Fibroblast of lung (primary cell): ENCODE results near the gene ELOVL3. TPM values are rescaled to one million over a fixed set of nuclear protein-coding genes. Genes with fewer than 3 reads are reported as not detected.
"Not testable (repeated sequence)": the region's sequence is repeated elsewhere in the genome, so short reads cannot be mapped to it uniquely, and the experiment has no call there.

ENCODE experiments used
- DNase-seq, 2 donors: peaks; one replicate each; pipeline versions ENCODE4 v3.0.0 to v3.0.0-alpha.2; 2010; ENCODE audit warnings: low read depth in 2 of 2
- H2AFZ ChIP-seq: 2 replicates; pipeline ENCODE4 v1.5.1; 2012; ENCODE audit warnings: low read length, control low read depth, inconsistent platforms
- H3K27ac ChIP-seq: 2 replicates; pipeline ENCODE4 v1.5.1; 2011; ENCODE audit warnings: low read length, control low read depth; ENCODE audit not compliant: insufficient read depth
- H3K27me3 ChIP-seq: 2 replicates; pipeline ENCODE4 v1.5.1; 2011; ENCODE audit warnings: mild to moderate bottlenecking, low read length; ENCODE audit not compliant: control insufficient read depth, insufficient read depth
- H3K36me3 ChIP-seq: 2 replicates; pipeline ENCODE4 v1.5.1; 2011; ENCODE audit warnings: low read length; ENCODE audit not compliant: control insufficient read depth, insufficient read depth
- H3K4me1 ChIP-seq: 2 replicates; pipeline ENCODE4 v1.5.1; 2011; ENCODE audit warnings: low read length; ENCODE audit not compliant: control insufficient read depth, insufficient read depth; ENCODE audit errors: extremely low read depth
- H3K4me2 ChIP-seq: 2 replicates; pipeline ENCODE4 v1.5.1; 2011; ENCODE audit warnings: low read length, control low read depth; ENCODE audit not compliant: insufficient read depth; ENCODE audit errors: extremely low read depth
- H3K4me3 ChIP-seq, 4 experiments: fragments of 200-600 bp in 1 of 4; sonication (generic) in 1 of 4; replicated peaks in 1 of 4; 2 replicates each; pipeline ENCODE4 v1.5.1; 2011 to 2016; ENCODE audit warnings: low read length in 4 of 4, low read depth in 3 of 4, mild to moderate bottlenecking in 3 of 4, control low read depth in 2 of 4, inconsistent platforms in 1 of 4, mixed read lengths in 1 of 4; ENCODE audit not compliant: insufficient read depth in 1 of 4; ENCODE audit errors: control extremely low read depth in 1 of 4
- H3K79me2 ChIP-seq: 2 replicates; pipeline ENCODE4 v1.5.1; 2012; ENCODE audit warnings: mild to moderate bottlenecking, low read length, inconsistent platforms; ENCODE audit not compliant: control insufficient read depth, insufficient read depth
- H3K9ac ChIP-seq: 2 replicates; pipeline ENCODE4 v1.5.1; 2011; ENCODE audit warnings: mild to moderate bottlenecking, low read length, control low read depth; ENCODE audit not compliant: insufficient read depth
- H3K9me3 ChIP-seq: 2 replicates; pipeline ENCODE4 v1.5.1; 2012; ENCODE audit warnings: low read depth, low read length; ENCODE audit not compliant: control insufficient read depth, insufficient read depth
- H4K20me1 ChIP-seq: 2 replicates; pipeline ENCODE4 v1.5.1; 2011; ENCODE audit warnings: low read length; ENCODE audit not compliant: control insufficient read depth, insufficient read depth; ENCODE audit errors: extremely low read depth
- EZH2 ChIP-seq: IDR thresholded peaks from 2 replicates; pipeline ENCODE4 v1.5.1; 2012; ENCODE audit warnings: low read length, control low read depth, mild to moderate bottlenecking; ENCODE audit errors: missing control alignments
- polyA plus RNA-seq, 2 donors: library from polyadenylated mRNA; depleted of rRNA in 1 of 2; stranded (reverse) in 1 of 2; unstranded in 1 of 2; fragments of >200 nt; gene quantifications; 2 replicates each; pipeline ENCODE4 v1.2.1, GENCODE V29; 2011 to 2012; ENCODE audit warnings: missing spikeins in 1 of 2
- total RNA-seq: library from RNA; depleted of rRNA; stranded (reverse); fragments of >200 nt; gene quantifications from 2 replicates; pipeline ENCODE4 v1.2.1, GENCODE V29; 2014
- TF ChIP-seq, protein P1 (sequence below), 2 donors: IDR thresholded peaks in 1 of 2; conservative IDR thresholded peaks in 1 of 2; 1 replicate in 1 of 2; 2 replicates in 1 of 2; pipeline ENCODE4 v1.5.1; 2011 to 2012; ENCODE audit warnings: low read length in 2 of 2, control low read depth in 1 of 2, inconsistent platforms in 1 of 2, low read depth in 1 of 2, mild to moderate bottlenecking in 1 of 2

The ELOVL3 gene
- total and polyA plus RNA-seq, 2 donors (not counting 1 experiment from before 2014, with no cell fraction given) = 0.27 to 0.66 TPM

DNA sequence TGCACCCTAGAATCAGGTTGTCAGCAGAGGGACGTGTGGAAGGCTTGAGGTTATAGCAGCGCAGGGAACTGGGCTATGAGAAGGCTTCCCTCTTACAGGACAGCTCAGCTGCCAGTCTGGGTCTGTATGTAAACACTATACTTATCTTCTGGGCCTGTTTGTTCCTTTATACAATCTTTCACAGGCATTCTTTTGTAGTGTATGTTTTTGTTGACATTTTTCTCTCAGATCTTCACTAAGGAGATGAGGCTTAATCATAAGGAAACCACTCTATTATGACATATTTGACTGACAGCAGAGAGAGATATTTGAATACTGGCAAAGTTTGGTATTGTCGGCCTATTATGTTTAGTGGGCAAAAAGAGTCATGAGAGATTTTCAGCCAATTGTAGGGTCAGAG, 20.2 kb downstream of the ELOVL3 start:
- H3K4me3 ChIP-seq = peak overlapping the region; percentile 75 to 99 (median 96)
- peaks cover 56% of the 10 kb centered on the region for H3K79me2 ChIP-seq
- no peak overlapping the region for H3K9ac ChIP-seq
- no peaks in the 10 kb centered on the region for H3K27me3 ChIP-seq
- H3K9me3 ChIP-seq = no peaks in the 10 kb centered on the region
- no peak for TF ChIP-seq EZH2
- TF ChIP-seq, protein P1, sequence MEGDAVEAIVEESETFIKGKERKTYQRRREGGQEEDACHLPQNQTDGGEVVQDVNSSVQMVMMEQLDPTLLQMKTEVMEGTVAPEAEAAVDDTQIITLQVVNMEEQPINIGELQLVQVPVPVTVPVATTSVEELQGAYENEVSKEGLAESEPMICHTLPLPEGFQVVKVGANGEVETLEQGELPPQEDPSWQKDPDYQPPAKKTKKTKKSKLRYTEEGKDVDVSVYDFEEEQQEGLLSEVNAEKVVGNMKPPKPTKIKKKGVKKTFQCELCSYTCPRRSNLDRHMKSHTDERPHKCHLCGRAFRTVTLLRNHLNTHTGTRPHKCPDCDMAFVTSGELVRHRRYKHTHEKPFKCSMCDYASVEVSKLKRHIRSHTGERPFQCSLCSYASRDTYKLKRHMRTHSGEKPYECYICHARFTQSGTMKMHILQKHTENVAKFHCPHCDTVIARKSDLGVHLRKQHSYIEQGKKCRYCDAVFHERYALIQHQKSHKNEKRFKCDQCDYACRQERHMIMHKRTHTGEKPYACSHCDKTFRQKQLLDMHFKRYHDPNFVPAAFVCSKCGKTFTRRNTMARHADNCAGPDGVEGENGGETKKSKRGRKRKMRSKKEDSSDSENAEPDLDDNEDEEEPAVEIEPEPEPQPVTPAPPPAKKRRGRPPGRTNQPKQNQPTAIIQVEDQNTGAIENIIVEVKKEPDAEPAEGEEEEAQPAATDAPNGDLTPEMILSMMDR (conservative IDR thresholded peaks at IDR 0.05 in 1 of 2, IDR thresholded peaks at IDR 0.05 in 1 of 2; ENCODE audit: low read depth in 1 of 2, low read length in 2 of 2) = no peak
- H3K4me1 ChIP-seq = peaks cover 19% of the 10 kb centered on the region
- no peaks in the 10 kb centered on the region for H4K20me1 ChIP-seq
- DNase-seq = peak in 1 of 2 donors; percentile 53
- no peaks in the 10 kb centered on the region for H3K36me3 ChIP-seq
- H3K4me2 ChIP-seq = peak overlapping the region; percentile 70
- H3K27ac ChIP-seq = peak overlapping the region; percentile 76
- H2AFZ ChIP-seq = no peak overlapping the region

- H3K4me1 ChIP-seq = peaks cover 13% of the 10 kb centered on the region
- no peak for DNase-seq
- H3K4me2 ChIP-seq = peak overlapping the region; percentile 51
- no peaks in the 10 kb centered on the region for H4K20me1 ChIP-seq
- no peak overlapping the region for H3K9ac ChIP-seq
- no peaks in the 10 kb centered on the region for H3K9me3 ChIP-seq
- H3K27ac ChIP-seq = no peak overlapping the region
- no peaks in the 10 kb centered on the region for H3K27me3 ChIP-seq
- peaks cover 69% of the 10 kb centered on the region for H3K79me2 ChIP-seq
- H3K36me3 ChIP-seq = no peaks in the 10 kb centered on the region
- TF ChIP-seq, protein P1 (conservative IDR thresholded peaks at IDR 0.05 in 1 of 2, IDR thresholded peaks at IDR 0.05 in 1 of 2; ENCODE audit: low read depth in 1 of 2, low read length in 2 of 2) = no peak
- TF ChIP-seq EZH2 = no peak
- no peak overlapping the region for H2AFZ ChIP-seq
- H3K4me3 ChIP-seq = peak overlapping the region in 3 of 4 experiments; percentile 15 to 99 (median 93)
These were observed 21.6 kb downstream of the ELOVL3 start for GRCh38 chr10:102247734-102248133.

GRCh38 chr10:102252508-102252907, 26.4 kb downstream of the ELOVL3 start:
- H3K9ac ChIP-seq, H4K20me1 ChIP-seq, H3K36me3 ChIP-seq, H3K27ac ChIP-seq, H3K4me3 ChIP-seq, DNase-seq, H3K4me1 ChIP-seq, H3K9me3 ChIP-seq, H3K4me2 ChIP-seq, H3K27me3 ChIP-seq, H2AFZ ChIP-seq: not testable (repeated sequence)
- peaks cover 93% of the 10 kb centered on the region for H3K79me2 ChIP-seq
